ENCODE data around the gene VPS16.

DNA sequence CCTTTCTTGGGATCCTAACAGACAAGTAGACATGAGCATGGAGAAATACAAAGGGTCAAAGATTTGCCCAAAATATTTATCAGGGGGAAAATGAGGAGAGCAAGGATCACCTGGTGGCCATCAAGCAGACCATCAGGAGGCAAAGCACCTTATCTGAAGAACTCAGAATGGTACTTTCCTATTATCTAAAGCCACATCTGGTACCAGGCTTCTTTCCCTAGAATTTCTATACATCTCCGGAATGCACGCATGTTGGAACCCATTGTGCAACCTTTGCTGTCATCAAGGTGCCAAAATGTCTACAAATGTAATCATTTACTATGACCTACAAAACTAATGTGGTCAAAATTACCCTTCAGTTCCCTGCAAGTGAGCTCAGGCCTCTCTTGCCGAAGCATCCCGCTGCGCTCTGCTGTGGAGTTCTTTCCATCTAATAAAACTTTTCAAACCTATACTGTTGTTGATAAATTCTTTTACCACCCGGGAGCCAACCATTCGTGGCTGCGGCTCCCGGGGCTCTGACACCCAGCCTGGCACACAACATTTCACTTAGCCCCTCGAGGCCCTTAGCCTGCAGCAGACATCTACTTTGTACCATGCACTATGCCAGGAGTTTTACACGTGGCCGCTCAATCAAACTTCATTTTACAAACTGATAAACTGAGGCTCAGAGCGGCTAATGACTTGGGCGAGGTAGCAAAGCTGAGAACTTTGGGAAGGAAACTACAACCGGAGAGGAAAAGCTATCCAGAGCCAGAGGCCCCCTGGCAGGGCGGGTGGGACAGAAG, 36.3 kb upstream of the VPS16 start:
- TF ChIP-seq EZH2phosphoT487 (IDR thresholded peaks at IDR 0.05; ENCODE audit: borderline replicate concordance, low read length): no peak
- TF ChIP-seq EZH2 (IDR thresholded peaks at IDR 0.05; ENCODE audit: low read length, unreplicated experiment): no peak
- TF ChIP-seq, protein P1, sequence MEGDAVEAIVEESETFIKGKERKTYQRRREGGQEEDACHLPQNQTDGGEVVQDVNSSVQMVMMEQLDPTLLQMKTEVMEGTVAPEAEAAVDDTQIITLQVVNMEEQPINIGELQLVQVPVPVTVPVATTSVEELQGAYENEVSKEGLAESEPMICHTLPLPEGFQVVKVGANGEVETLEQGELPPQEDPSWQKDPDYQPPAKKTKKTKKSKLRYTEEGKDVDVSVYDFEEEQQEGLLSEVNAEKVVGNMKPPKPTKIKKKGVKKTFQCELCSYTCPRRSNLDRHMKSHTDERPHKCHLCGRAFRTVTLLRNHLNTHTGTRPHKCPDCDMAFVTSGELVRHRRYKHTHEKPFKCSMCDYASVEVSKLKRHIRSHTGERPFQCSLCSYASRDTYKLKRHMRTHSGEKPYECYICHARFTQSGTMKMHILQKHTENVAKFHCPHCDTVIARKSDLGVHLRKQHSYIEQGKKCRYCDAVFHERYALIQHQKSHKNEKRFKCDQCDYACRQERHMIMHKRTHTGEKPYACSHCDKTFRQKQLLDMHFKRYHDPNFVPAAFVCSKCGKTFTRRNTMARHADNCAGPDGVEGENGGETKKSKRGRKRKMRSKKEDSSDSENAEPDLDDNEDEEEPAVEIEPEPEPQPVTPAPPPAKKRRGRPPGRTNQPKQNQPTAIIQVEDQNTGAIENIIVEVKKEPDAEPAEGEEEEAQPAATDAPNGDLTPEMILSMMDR (conservative IDR thresholded peaks at IDR 0.05; ENCODE audit: low read depth, low read length): no peak

Data from PC-3 (cell line).